ENCODE measurements around the gene AMPD1.
A peak's percentile ranks its signal among the peaks of the same experiment; 100 is the strongest.

The AMPD1 gene

DNA sequence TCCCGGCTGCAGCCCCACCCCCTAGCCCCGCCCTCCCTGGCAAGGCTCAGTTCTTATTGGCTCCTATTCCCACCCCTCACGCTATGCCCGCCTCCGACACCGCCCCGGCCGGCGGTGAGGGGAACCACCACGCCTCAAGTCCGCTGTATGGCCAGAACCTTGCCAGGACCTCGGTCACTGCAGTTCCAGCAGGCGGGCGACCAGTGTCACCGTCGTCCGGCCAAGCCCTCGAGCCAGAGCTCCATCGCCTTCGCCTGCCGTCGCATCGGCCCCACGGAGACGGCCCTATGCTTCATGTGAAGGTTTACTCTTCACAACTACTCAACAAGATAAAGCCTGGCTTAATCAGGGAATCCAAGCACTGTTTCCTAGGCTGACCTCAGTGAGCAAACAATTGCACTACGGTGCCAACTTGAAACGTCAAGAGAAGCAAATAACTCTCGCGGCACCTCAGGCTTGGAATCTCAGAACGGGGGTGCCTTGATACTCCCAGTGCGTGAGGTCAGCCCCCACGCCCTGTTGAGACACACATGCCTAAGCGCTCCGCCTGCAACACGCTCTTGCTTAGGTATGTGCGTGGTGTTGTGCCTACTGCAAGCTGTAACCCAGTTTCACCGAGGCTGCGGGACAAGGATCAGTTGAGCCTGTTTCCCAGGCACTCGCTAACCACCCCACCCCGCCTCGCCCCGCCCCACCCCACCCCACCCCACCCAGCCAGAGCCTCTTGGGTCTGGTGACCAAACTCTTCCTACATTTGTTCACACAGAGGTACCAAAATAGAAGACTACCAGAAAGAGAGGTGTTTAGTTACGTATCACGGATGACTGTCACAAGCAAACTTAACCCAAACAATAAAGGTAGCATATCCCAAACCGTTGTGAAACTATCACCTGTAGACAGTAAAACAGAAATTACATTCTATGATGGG, 25.0 kb downstream of the AMPD1 start:
- peak; percentile 96 for DNase-seq (ENCODE audit: low spot score)
- Histone ChIP-seq H3K27ac (peak overlapping the region; percentile 54 to 86), H3K4me3 (peak overlapping the region; percentile 86)
- TF ChIP-seq, protein P1, sequence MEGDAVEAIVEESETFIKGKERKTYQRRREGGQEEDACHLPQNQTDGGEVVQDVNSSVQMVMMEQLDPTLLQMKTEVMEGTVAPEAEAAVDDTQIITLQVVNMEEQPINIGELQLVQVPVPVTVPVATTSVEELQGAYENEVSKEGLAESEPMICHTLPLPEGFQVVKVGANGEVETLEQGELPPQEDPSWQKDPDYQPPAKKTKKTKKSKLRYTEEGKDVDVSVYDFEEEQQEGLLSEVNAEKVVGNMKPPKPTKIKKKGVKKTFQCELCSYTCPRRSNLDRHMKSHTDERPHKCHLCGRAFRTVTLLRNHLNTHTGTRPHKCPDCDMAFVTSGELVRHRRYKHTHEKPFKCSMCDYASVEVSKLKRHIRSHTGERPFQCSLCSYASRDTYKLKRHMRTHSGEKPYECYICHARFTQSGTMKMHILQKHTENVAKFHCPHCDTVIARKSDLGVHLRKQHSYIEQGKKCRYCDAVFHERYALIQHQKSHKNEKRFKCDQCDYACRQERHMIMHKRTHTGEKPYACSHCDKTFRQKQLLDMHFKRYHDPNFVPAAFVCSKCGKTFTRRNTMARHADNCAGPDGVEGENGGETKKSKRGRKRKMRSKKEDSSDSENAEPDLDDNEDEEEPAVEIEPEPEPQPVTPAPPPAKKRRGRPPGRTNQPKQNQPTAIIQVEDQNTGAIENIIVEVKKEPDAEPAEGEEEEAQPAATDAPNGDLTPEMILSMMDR (IDR thresholded peaks at IDR 0.05), result peak; percentile 26

- peak within 1 kb of the TSS; percentile 86 for H3K4me3 ChIP-seq
- TF ChIP-seq, protein P1 (IDR thresholded peaks at IDR 0.05), result no peak
- peak within 1 kb of the TSS; percentile 54 to 86 for H3K27ac ChIP-seq
- DNase-seq (ENCODE audit: low spot score), result no peak
Measured at GRCh38 chr1:114669562-114670082, 25.7 kb downstream of the AMPD1 start, which contains the start of gene DENND2C. Gene DENND2C (minus strand): TSS chr1:114670049. CDS start chr1:114625984, 44,065 bp downstream.

DNA sequence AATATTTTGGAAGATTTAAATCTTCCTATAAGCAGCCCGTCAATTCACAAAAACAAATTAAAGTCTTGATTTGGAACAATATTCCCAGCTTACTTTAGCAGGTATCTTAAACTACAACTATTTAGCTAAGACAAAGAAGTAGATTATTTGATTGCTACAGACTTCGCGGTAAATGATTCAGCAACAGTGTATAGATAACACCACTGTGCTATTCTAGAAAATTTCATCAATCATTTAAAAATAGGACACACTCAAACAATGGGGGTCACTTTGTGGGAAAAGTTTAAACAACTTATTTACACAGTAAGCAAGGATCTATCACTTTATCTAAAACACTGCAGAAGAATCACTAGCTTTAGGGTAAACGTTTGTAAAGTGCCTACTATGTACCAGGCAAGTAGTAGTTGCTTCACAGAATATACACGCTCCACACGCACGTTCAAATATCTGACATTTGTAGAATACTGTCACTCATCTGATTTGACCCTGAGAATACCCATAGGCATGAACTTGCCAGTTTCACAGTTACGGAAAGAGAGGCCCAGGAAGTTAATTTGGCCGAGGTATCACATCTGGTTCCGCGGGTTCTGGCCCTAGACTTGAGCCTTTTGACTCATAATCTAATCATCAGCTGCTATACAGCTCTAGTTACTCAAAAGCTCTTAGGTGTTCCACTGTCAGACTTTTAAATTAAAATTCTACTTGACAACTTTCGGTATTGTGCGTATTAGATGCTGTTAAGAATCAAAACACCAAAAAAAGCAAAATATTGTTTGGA, 26.4 kb downstream of the AMPD1 start:
- H3K27ac ChIP-seq, result peak overlapping the region in 1 of 2 donors; percentile 54
- DNase-seq (ENCODE audit: low spot score), result no peak

GRCh38 chr1:114668373-114668772, 27.0 kb downstream of the AMPD1 start:
- Histone ChIP-seq H3K4me3 (no peak overlapping the region), H3K27ac (no peak overlapping the region)
- DNase-seq (ENCODE audit: low spot score), result no peak

More for the DNA sequence above, 26.4 kb downstream of the AMPD1 start:
- TF ChIP-seq, protein P1 (IDR thresholded peaks at IDR 0.05), result no peak
- peak overlapping the region; percentile 86 for H3K4me3 ChIP-seq

DNA sequence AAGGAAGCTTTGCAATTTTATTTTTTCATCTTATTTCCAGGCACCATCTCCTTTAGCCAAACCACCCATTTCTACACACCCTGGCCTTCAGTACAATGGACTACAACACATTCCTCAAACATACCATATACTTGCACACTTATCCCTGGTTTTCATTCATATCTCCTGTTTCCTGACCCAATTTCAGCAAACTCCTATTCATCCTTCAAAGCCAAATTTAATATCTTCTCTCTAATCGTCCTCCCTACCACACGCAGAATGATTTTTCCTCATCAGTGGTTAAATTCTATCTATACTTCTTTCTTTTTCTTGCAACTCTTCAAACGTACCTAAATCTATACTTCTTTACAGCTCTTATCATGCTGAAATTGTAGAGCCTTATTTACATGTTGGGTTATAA, 28.4 kb downstream of the AMPD1 start:
- no peak overlapping the region for H3K4me3 ChIP-seq
- no peak for DNase-seq (ENCODE audit: low spot score)
- H3K27ac ChIP-seq, result no peak overlapping the region
- TF ChIP-seq, protein P1 (IDR thresholded peaks at IDR 0.05), result no peak

More at GRCh38 chr1:114668373-114668772, 27.0 kb downstream of the AMPD1 start:
- TF ChIP-seq, protein P1 (IDR thresholded peaks at IDR 0.05), result no peak

GRCh38 chr1:114660238-114660637, 35.1 kb downstream of the AMPD1 start:
- TF ChIP-seq, protein P1 (IDR thresholded peaks at IDR 0.05), result no peak
- no peak for DNase-seq (ENCODE audit: low spot score)
- Histone ChIP-seq H3K27ac (no peak overlapping the region), H3K4me3 (no peak overlapping the region)
